HG03439 (cell line): ENCODE measurements around the gene BMPER.
"Not testable (repeated sequence)": the region's sequence is repeated elsewhere in the genome, so short reads cannot be mapped to it uniquely, and the experiment has no call there.

Source experiments
- ATAC-seq: cut with Tn5 transposase; IDR thresholded peaks from one replicate; pipeline ENCODE4 v1.9.1; 2021; ENCODE audit warnings: mild to moderate bottlenecking, moderate library complexity; ENCODE audit not compliant: unreplicated experiment

The BMPER gene

GRCh38 chr7:34165466-34165865, 260.1 kb downstream of the BMPER start:
- no peak for ATAC-seq

GRCh38 chr7:34165927-34166550, 260.7 kb downstream of the BMPER start:
- ATAC-seq: no peak

- ATAC-seq: no peak
Measured at GRCh38 chr7:34168013-34168412, 262.7 kb downstream of the BMPER start.

GRCh38 chr7:34174688-34175616, 269.6 kb downstream of the BMPER start:
- ATAC-seq: not testable (repeated sequence)

- ATAC-seq: no peak
Measured at GRCh38 chr7:34175837-34176236, 270.5 kb downstream of the BMPER start.

GRCh38 chr7:34177476-34177875, 272.1 kb downstream of the BMPER start:
- ATAC-seq: no peak

GRCh38 chr7:34181271-34181958, 276.1 kb downstream of the BMPER start:
- ATAC-seq: no peak

GRCh38 chr7:34184466-34184865, 279.1 kb downstream of the BMPER start:
- ATAC-seq: no peak

- ATAC-seq: no peak
Measured at GRCh38 chr7:34187798-34188307, 282.5 kb downstream of the BMPER start.

GRCh38 chr7:34189031-34189430, 283.7 kb downstream of the BMPER start:
- no peak for ATAC-seq

GRCh38 chr7:34190299-34190698, 285.0 kb downstream of the BMPER start:
- no peak for ATAC-seq

GRCh38 chr7:34191162-34191561, 285.8 kb downstream of the BMPER start:
- no peak for ATAC-seq

- no peak for ATAC-seq
Measured at GRCh38 chr7:34191771-34192479, 286.6 kb downstream of the BMPER start.

- no peak for ATAC-seq
Measured at GRCh38 chr7:34192906-34193305, 287.6 kb downstream of the BMPER start.

- no peak for ATAC-seq
Measured at GRCh38 chr7:34198231-34198641, 292.9 kb downstream of the BMPER start.
